K562 (cell line): ENCODE measurements around the gene BBX. TPM values are rescaled to one million over a fixed set of nuclear protein-coding genes. Genes with fewer than 3 reads are reported as not detected.

Experiments
- EP400 ChIP-seq: fragments of 450-650 bp; IDR thresholded peaks from 2 replicates; pipeline ENCODE4 v1.6.1; 2017; ENCODE audit warnings: antibody characterized with exemption, mild to moderate bottlenecking, moderate library complexity
- HBP1 ChIP-seq: fragments of 450-650 bp; formaldehyde crosslinking; IDR thresholded peaks from 2 replicates; pipeline ENCODE4 v1.4.0; 2022; ENCODE audit warnings: missing genetic modification characterization
- NR2C2 ChIP-seq, 2 experiments: fragments of 200-800 bp in 1 of 2; sonication (Bioruptor generic) in 1 of 2; sonication (generic) in 1 of 2; formaldehyde crosslinking in 1 of 2; IDR thresholded peaks; 2 replicates each; pipeline versions ENCODE4 v1.6.1 to v1.8.0; 2016 to 2022; ENCODE audit warnings: mild to moderate bottlenecking in 1 of 2, missing compliant biosample characterization in 1 of 2, missing genetic modification characterization in 1 of 2, missing genetic modification reagents in 1 of 2
- SMARCE1 ChIP-seq: fragments of 450-650 bp; IDR thresholded peaks from 2 replicates; pipeline ENCODE4 v1.7.1; 2016; ENCODE audit warnings: mild to moderate bottlenecking
- SUPT5H ChIP-seq: fragments of 450-650 bp; IDR thresholded peaks from 2 replicates; pipeline ENCODE4 v1.6.1; 2016
- ZNF512 ChIP-seq: IDR thresholded peaks from 2 replicates; pipeline ENCODE4 v1.6.1; 2016; ENCODE audit warnings: missing genetic modification characterization, missing compliant biosample characterization
- polyA plus RNA-seq, 8 experiments: library from polyadenylated mRNA; depleted of rRNA in 4 of 8; stranded (reverse) in 5 of 8; unstranded in 3 of 8; fragments of >200 nt; fragmentation: Nextera tagmentation in 2 of 8; fragmentation: Illumina TruSeq in 1 of 8; extraction: Ambion mirVana in 2 of 8; extraction: Trizol in 1 of 8; gene quantifications; 2 replicates each; pipeline versions ENCODE4 v1.2.1 to v1.2.3, GENCODE V29; 2011 to 2014; ENCODE audit warnings: inconsistent platforms in 1 of 8, missing spikeins in 1 of 8
- total RNA-seq, 7 experiments: library from RNA; depleted of rRNA in 6 of 7; stranded (reverse); fragments of >200 nt in 6 of 7; fragmentation: Illumina TruSeq in 2 of 7; extraction: Trizol in 2 of 7; gene quantifications; 2 replicates each; pipeline versions ENCODE4 v1.2.1 to v1.2.3, GENCODE V29; 2011 to 2021; ENCODE audit warnings: low replicate concordance in 1 of 7
- TF ChIP-seq, protein P1 (sequence below): sonication (generic); formaldehyde crosslinking; IDR thresholded peaks from 2 replicates; pipeline ENCODE4 v1.8.0; 2023; ENCODE audit warnings: missing genetic modification reagents, mild to moderate bottlenecking, borderline replicate concordance

BBX gene
- total and polyA plus RNA-seq, 9 of the 15 experiments (the other 6 are each of a cell fraction or from before 2014, with no cell fraction given): 4.9 to 19.5 (median 11.8) TPM

- TF ChIP-seq, protein P1, sequence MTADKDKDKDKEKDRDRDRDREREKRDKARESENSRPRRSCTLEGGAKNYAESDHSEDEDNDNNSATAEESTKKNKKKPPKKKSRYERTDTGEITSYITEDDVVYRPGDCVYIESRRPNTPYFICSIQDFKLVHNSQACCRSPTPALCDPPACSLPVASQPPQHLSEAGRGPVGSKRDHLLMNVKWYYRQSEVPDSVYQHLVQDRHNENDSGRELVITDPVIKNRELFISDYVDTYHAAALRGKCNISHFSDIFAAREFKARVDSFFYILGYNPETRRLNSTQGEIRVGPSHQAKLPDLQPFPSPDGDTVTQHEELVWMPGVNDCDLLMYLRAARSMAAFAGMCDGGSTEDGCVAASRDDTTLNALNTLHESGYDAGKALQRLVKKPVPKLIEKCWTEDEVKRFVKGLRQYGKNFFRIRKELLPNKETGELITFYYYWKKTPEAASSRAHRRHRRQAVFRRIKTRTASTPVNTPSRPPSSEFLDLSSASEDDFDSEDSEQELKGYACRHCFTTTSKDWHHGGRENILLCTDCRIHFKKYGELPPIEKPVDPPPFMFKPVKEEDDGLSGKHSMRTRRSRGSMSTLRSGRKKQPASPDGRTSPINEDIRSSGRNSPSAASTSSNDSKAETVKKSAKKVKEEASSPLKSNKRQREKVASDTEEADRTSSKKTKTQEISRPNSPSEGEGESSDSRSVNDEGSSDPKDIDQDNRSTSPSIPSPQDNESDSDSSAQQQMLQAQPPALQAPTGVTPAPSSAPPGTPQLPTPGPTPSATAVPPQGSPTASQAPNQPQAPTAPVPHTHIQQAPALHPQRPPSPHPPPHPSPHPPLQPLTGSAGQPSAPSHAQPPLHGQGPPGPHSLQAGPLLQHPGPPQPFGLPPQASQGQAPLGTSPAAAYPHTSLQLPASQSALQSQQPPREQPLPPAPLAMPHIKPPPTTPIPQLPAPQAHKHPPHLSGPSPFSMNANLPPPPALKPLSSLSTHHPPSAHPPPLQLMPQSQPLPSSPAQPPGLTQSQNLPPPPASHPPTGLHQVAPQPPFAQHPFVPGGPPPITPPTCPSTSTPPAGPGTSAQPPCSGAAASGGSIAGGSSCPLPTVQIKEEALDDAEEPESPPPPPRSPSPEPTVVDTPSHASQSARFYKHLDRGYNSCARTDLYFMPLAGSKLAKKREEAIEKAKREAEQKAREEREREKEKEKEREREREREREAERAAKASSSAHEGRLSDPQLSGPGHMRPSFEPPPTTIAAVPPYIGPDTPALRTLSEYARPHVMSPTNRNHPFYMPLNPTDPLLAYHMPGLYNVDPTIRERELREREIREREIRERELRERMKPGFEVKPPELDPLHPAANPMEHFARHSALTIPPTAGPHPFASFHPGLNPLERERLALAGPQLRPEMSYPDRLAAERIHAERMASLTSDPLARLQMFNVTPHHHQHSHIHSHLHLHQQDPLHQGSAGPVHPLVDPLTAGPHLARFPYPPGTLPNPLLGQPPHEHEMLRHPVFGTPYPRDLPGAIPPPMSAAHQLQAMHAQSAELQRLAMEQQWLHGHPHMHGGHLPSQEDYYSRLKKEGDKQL (CRISPR knock-in tag): no peak
- TF ChIP-seq SUPT5H (peak; percentile 29; the same call in 1 of the 2 replicates), EP400 (no peak), NR2C2 (CRISPR knock-in tag; IDR thresholded peaks at IDR 0.05) (no peak), NR2C2 (tag; IDR thresholded peaks at IDR 0.05) (0 out of 2 replicates have a peak, but pooled peaks have one; percentile 25), ZNF512 (tag) (peak; percentile 54), HBP1 (CRISPR knock-in tag) (no peak), SMARCE1 (peak; percentile 36; the same call in 1 of the 2 replicates)
- TF ChIP-seq, all 486 proteins: peak for 32
Measured at GRCh38 chr3:107523539-107524325, 970 bp downstream of the BBX start (continued).
